DMS153 treated with DMSO at 0.1 percent for 48 hours (cell line): Measurements from ENCODE around the gene KREMEN1.
A peak's percentile ranks its signal among the peaks of the same experiment; 100 is the strongest.

Experiments
- DNase-seq: peaks from one replicate; lab custom pipeline; 2025; ENCODE audit not compliant: unreplicated experiment; lab: John Stamatoyannopoulos, UW

KREMEN1 gene

DNA sequence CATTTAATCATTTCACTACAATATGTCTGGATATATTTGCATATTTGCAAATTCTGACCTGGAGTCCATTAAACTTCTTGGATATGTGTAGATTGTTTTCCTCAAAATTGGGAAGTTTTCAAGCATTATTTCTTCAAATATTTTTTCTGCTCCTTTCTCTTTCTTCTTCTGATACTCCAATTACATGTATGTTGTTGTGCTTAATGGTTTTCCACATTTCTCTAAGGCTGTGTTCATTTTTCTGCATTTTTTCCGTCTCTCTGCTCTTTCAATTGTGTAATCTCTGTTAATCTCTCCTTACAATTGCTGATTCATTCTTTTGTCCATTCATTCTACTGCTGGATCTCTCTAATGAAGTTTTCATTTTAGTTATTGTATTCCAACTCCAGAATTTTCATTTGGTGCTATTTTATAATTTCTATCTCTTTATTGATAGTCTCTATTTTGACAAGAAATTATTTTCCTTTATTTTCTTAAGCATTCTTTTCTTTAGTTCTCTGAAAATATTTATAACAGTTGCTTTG, 102.5 kb downstream of the KREMEN1 start:
- DNase-seq, result no peak

- DNase-seq, result no peak
These were observed 111.4 kb downstream of the KREMEN1 start for GRCh38 chr22:29183971-29184848.

DNA sequence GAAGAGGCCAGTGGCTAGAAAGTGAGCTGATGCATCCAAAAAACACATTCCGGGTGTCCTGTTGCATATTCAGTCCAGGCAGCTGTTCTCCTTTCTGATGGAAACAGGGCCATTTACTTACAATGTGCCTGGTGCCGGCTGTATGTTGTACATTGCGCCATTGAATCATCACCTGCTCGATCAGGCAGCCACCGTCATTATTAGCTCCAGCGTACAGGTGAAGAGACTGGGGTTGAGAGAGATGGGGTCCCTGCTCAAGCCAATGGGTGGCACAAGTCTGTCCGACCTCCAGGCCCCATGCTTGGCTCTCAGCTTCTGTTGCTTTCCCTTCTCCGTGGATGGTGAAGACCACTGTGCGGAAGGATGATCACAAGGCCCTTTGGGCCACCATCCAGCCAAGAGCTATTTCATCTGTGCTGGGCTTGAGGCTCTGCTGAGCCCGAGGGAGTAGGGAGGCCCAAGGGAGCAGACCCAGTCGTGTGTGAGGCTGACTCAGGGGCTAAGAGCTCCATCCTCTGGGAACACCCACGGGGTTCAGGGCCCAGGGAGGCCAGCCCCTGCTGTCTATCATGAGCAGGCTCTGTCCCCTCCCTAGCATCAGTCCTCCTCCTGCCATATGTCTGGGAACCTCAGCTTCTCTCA, 112.1 kb downstream of the KREMEN1 start:
- DNase-seq, result no peak

- DNase-seq, result no peak
These were observed 113.5 kb downstream of the KREMEN1 start for GRCh38 chr22:29186302-29186701.

GRCh38 chr22:29187831-29188230, 115.0 kb downstream of the KREMEN1 start:
- no peak for DNase-seq

DNA sequence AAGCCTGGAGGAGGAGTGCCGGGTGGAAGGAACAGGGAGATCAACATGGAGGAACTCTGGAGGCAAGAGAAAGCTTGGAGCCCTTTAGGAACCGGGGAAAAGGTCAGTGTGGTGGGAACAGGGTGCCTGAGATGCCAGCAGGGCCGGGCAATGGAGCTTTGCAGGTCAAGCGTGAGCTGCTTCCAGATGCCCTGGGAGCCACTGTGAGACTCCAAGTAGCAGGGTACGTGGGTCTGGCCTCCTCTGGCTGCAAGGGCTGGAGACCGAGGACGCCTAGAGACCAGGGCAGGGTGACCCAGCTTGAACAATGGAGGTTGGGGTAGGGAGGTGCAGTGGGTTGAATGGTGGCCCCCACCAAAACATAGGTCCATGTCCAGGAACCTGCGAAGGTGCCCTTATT, 117.2 kb downstream of the KREMEN1 start:
- no peak for DNase-seq

- DNase-seq, result no peak
These were observed 118.1 kb downstream of the KREMEN1 start for GRCh38 chr22:29190918-29191317.

- no peak for DNase-seq
These were observed 120.2 kb downstream of the KREMEN1 start for GRCh38 chr22:29193021-29193420.

- DNase-seq, result no peak
These were observed 121.3 kb downstream of the KREMEN1 start for GRCh38 chr22:29194184-29194583.

DNA sequence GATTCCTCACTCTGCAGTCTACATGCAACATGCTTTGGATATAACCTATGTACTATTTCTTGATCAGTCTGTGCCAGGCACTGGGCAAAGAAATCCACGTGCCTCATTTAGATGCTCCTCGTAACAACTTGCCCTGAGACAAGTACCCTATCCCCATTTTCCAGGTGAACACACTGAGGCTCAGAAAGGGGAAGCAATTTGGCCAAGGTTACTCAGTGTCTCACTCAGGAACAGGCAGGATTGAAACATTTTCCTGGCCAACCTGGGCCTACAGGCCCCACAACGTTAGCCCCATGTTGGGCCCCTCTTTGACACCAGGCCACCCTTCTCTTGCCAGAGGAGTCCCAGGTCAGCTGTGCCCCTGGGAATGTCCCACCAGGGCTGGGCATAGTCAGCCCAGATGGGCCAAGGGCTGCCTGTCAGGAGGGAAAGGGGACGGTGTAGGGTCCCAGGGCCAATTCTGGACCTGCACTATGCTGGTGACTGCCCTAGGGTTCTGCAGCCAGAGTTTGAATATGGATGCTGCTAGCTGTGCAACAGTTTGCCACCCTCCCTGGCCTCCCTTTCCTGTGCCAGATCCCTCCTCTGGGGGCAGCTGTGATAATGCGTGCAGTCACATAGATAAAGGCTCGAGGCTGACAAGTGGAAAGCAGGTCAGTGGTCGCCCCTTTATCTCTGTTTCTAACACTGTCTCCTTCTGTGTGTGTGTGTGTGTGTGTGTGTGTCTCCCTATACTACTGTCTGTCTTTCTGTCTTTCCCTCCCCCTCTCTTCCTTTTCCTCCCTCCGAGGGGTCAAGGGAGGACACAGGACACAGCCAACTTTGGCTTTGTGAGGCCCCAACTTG, 122.5 kb downstream of the KREMEN1 start:
- DNase-seq, result no peak

DNA sequence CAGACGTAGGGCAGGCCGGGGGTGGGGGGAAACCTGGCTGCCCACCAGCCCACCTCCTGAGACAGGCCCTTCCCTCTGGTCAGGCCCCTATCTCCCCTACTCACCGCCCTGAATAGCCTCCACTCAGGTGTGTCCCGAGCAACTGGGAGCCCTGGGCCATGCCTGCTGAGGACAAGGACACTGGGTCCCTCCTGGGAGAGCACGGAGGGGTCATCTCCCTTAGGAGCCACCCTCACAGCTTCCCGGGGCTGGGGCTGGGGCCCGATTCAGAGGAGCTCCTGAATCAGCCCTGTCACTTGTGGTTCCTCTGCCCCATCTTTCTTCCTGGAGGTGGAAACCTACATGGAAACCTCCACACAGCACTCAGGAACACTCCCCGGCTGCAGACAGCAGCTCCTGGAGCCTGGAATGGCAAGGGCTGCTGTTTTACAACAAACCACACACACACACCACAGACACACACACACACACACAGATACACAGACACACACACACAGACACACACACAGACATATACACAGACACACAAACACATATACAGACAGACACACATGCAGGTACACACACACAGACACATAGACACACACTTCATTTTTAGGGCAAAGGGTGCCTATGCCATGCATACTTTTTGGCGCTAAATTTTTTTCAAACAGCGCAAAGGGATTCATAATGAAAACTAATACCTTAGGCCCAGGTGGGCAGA, 123.3 kb downstream of the KREMEN1 start:
- DNase-seq, result no peak

- DNase-seq, result no peak
These were observed 124.3 kb downstream of the KREMEN1 start for GRCh38 chr22:29197096-29197495.

GRCh38 chr22:29198240-29198639, 125.4 kb downstream of the KREMEN1 start:
- DNase-seq, result no peak

GRCh38 chr22:29199702-29200400, 127.0 kb downstream of the KREMEN1 start:
- DNase-seq, result no peak

DNA sequence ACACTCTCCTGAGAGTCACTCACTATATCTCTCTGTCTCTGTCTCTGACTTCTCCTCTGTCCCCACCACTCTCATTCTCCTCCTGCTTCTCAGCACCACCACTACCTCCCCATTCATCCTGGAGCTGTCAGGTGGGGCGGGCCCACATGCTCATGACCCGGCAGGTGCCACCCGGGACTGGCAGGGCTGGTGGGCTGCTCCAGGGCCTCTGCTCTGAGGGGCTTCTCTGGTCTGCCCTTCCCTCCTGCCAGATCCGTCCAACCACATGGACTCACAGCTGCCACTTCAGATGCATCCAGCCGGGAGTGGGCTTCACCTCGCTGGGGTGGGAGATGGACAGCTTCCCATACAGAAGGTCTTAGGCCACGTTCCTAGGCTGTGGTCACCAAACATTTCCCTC, 128.1 kb downstream of the KREMEN1 start:
- no peak for DNase-seq

DNA sequence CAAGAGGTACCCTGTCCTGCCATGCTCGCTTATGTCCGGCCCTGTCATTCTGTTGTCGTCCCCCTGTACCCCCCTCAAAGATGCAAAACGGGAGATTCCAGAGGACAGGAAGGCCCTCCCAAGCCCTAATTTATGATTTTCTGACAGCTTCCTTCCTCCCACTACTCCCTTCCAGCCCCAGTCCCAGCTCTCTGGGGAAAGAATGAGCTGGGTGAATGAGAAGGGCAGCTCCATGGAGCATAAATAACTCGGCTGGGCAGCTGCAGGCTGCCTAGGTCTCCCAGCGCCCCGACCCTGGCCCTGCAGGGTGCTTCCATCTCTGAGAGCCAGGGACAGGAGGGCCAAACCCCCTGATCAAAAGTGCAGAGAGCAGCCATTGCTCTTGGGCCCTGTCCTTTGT, 128.9 kb downstream of the KREMEN1 start:
- no peak for DNase-seq

DNA sequence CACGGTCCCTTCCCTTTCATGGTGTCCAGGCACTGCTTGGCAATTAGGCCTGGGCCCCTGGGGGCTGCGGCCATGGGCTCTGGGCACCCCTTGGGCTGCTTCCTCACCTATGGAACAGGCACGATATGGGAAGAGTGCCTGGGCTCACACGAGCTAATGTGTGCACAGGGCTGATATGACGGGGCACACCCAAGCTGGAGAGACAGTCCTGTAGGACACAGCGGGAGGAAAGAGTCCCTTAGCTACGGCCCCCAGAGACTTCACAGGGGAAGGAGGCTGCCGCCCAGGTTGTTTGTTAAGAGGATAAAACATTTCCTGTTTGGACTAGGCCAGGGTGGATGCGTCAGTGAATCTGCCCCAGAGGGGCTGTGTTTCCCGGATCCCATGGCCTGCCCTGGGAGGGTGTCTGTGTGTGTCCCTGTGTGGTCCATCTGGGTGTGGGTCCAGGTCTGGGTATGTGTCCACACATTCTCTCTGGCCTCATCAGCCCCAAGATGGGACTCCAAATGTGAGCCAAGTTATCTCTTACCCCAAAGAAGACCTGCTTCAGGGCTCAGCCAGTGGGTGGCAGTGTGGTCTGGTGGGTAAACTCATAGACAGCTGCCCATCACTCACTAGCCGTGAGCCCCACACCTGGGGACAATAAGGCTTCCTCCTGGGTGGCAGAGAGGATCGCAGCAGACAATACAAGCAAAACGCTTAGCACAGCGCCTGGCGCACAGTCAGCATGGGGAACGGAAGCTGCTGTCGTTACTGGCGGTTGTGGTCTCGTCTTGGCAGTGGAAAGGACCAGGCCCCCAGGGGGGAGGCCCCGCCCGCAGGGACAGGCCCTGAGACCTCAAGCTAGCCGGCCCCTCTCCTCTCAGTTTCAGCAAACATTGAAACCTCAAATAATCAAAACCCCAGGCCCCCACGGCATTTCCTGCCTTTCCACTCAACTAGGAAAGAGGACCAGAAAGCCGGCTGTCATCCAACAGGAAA, 129.7 kb downstream of the KREMEN1 start:
- peak; percentile 68 for DNase-seq

DNA sequence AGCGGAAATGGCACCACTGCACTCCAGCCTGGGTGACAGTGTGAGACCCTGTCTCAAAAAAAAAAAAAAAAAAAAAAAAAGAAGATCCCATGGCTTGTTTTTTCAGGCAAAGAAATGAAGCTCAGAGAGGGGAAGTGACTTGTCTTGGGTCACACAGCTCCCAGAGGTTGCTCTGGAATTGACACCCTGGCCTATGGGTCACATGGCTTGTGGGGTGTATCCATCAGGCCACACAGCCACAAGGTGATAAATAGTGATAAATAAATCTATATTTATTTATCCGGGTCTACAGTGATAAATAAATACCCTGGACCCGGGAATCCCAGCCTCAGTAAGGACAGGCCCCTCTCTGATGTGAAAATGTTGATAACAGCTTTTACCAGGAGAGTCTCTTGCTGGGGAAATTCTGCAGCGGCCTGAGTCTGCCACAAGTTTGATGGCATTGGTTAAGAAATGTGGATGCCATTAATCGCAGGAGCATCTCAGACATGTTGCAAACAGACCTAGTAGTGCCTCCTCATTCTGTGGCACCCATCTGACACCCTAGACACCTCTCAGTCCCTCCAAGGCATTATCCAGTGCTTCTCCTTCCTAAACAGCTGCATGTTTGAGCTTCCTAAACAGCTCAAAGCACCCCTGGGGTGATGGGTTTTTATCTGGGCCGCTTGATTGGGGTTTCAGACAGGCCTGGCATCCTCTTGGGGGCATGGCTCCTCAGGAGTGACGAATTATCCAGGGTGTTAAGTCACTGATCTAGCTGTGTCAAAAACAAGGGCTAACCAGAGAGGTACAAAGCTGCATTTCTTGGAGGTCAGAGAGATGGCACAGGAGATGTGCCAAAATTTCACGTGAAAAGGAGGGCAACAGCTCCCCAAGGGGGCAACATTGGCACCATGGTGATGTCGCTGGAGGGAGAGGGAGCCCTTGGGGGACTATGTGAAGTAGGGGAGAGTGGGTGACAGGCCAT, 130.9 kb downstream of the KREMEN1 start:
- no peak for DNase-seq
